Esophagus (tissue), 2 donors: ENCODE data around the gene RPRD1A. TPM values are rescaled to one million over a fixed set of nuclear protein-coding genes. Genes with fewer than 3 reads are reported as not detected.
A peak's percentile ranks its signal among the peaks of the same experiment; 100 is the strongest.
"Not testable (repeated sequence)": the region's sequence is repeated elsewhere in the genome, so short reads cannot be mapped to it uniquely, and the experiment has no call there.

ENCODE experiments used
- H3K27ac ChIP-seq, 2 donors: one replicate each; pipeline ENCODE4 v1.5.1; 2013; ENCODE audit warnings: low read depth in 2 of 2, mild to moderate bottlenecking in 2 of 2, inconsistent platforms in 1 of 2, low read length in 1 of 2, moderate library complexity in 1 of 2
- H3K27me3 ChIP-seq, 2 donors: one replicate each; pipeline ENCODE4 v1.6.1; 2013; ENCODE audit warnings: low read length in 2 of 2, control low read depth in 1 of 2, mild to moderate bottlenecking in 1 of 2; ENCODE audit not compliant: insufficient read depth in 2 of 2, control insufficient read depth in 1 of 2
- H3K36me3 ChIP-seq, 2 donors: one replicate each; pipeline ENCODE4 v1.6.1; 2013; ENCODE audit warnings: low read length in 1 of 2; ENCODE audit not compliant: control insufficient read depth in 2 of 2, insufficient read depth in 2 of 2
- H3K4me1 ChIP-seq, 2 donors: one replicate each; pipeline ENCODE4 v1.6.1; 2013; ENCODE audit warnings: low read length in 1 of 2; ENCODE audit not compliant: control insufficient read depth in 2 of 2, insufficient read depth in 2 of 2
- H3K4me3 ChIP-seq, 2 donors: one replicate each; pipeline ENCODE4 v1.5.1; 2013; ENCODE audit warnings: low read length in 2 of 2, mild to moderate bottlenecking in 2 of 2, low read depth in 1 of 2, moderate library complexity in 1 of 2
- H3K9me3 ChIP-seq, 2 donors: one replicate each; pipeline ENCODE4 v1.6.1; 2013; ENCODE audit warnings: mild to moderate bottlenecking in 2 of 2, low read depth in 1 of 2, low read length in 1 of 2, moderate library complexity in 1 of 2; ENCODE audit not compliant: control insufficient read depth in 2 of 2, insufficient read depth in 1 of 2
- whole genome bisulfite sequencing, 2 donors: extraction: QIAGEN DNeasy Blood & Tissue Kit; methylation state at CpG; one replicate each; pipeline ENCODE4 v1.1.7; 2013; 5-methylcytosine and 5-hydroxymethylcytosine counted together
- polyA plus RNA-seq, 2 donors: library from polyadenylated mRNA; stranded (reverse); fragments of 200-250 nt; gene quantifications; one replicate each; pipeline ENCODE4 v1.2.3, GENCODE V29; 2013
- donor health status: healthy with polysubstance abuse.
- donor health status: Bipolar disorder and iron deficiency.

The RPRD1A gene
- polyA plus RNA-seq, 2 donors = 14.8 to 15.0 TPM

DNA sequence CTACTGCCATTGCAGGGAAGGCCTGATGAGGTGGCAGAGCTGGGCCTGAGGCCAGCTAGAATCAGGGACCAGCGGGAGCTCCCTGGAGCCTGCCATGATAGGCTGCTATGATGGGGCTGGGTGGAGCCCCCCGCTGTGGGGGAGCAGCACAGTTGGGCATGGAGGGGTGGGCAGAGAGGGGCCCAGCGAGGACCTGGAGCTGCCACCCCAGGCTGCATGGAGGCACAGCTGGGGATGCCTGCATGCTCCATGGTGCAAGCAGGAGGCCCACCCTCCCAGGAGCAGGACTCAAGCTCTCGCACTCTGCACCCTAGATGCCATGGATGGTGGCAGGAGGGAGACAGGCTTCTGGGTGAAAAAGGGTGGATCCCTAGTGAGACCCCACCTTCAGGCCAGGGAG is 17.8 kb upstream of the RPRD1A start:
- Histone ChIP-seq H3K9me3 (no peaks in the 10 kb centered on the region), H3K27ac (no peak overlapping the region), H3K4me3 (no peak overlapping the region), H3K27me3 (no peaks in the 10 kb centered on the region), H3K36me3 (no peaks in the 10 kb centered on the region), H3K4me1 (no peaks in the 10 kb centered on the region)
- WGBS, 2 donors = 75 to 88% methylated on average over 4 of the region's 4 CpGs

DNA sequence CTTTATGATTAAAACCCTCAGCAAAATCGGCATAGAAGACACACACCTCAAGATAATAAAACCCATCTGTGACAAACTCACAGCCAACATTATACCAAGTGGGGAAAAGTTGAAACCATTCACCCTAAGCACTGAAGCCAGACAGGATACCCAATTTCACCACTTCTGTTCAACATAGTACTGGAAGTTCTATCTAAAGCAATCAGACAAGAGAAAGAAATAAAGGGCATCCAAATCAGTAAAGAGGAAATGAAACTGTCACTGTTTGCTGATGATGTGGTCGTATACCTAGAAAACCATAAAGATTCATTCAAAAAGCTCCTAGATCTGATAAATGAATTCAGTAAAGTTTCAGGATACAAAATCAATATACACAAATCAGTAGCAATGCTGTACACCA is 16.4 kb upstream of the RPRD1A start:
- H3K36me3 ChIP-seq = no peaks in the 10 kb centered on the region
- H3K4me1 ChIP-seq = no peaks in the 10 kb centered on the region
- no peaks in the 10 kb centered on the region for H3K27me3 ChIP-seq
- WGBS, 2 donors = 66 to 71% methylated on average over 2 of the region's 2 CpGs
- peaks cover 0 to 4% of the 10 kb centered on the region in 2 donors for H3K9me3 ChIP-seq
- no peak overlapping the region for H3K27ac ChIP-seq
- no peak overlapping the region for H3K4me3 ChIP-seq

DNA sequence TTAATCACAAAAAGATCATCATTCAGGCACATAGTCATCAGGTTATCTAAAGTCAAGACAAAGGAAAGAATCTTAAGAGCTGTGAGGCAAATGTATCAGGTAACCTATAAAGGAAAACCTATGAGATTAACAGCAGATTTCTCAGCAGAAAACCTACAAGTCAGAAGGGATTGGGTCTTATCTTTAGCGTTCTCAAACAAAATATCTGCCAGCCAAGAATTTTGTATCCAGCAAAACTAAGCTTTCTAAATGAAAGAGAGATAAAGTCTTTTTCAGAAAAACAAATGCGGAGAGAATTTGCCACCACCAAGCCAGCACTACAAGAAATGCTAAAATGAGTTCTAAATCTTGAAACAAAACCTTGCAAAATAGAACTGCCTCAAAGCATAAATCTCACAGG is 13.8 kb upstream of the RPRD1A start:
- H3K27ac ChIP-seq, H3K9me3 ChIP-seq, H3K4me1 ChIP-seq, H3K27me3 ChIP-seq, H3K36me3 ChIP-seq, H3K4me3 ChIP-seq: not testable (repeated sequence)
- 89 to 93% methylated on average over 2 of the region's 2 CpGs for WGBS, 2 donors

DNA sequence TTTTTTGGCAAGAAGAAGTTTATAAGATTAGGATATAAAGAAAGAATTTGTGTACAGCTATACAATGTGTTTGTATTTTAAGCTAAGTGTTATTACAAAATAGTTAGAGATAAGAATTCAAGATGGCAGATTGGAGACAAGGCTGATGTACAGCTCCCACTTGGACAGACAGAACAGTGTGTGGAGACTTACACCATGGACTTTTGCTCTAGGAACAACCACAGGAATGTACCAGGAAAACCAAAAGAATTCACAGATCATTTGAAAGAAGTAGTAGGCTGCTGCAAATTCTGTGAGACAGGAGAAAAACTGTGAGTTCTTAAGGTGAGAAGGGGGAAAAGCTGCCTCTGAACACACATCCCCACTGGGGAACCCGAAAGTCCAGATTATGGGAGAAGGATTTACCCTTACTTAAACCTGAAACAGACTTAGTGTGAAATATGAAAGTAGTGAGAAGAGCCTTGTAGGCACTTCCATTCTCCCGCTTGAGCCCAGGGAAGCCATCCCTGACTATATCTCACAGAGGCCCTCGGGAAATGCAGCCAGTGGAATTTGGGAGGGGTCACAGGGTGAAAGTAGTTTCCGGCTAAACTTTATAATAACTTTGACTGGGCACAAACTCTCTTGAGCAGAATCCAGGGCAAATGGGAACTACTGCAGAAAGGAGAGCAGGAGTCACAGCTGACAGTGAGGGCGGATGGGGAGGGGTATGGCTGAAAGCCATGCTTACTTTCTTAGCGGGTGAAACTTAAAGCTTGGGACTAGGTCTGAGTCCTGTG is 11.6 kb upstream of the RPRD1A start:
- Histone ChIP-seq H3K4me3 (no peak overlapping the region), H3K27ac (no peak overlapping the region), H3K27me3 (no peaks in the 10 kb centered on the region), H3K36me3 (no peaks in the 10 kb centered on the region), H3K9me3 (peaks cover 0 to 4% of the 10 kb centered on the region in 2 donors), H3K4me1 (no peaks in the 10 kb centered on the region)
- 82 to 85% methylated on average over 6 of the region's 6 CpGs for WGBS, 2 donors

DNA sequence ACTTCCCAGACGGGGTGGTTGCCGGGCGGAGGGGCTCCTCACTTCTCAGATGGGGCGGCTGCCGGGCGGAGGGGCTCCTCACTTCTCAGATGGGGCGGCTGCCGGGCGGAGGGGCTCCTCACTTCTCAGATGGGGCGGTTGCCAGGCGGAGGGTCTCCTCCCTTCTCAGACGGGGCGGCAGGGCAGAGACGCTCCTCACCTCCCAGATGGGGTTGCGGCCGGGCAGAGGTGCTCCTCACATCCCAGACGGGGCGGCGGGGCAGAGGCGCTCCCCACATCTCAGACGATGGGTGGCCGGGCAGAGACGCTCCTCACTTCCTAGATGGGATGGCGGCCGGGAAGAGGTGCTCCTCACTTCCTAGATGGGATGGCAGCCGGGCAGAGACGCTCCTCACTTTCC is 10.4 kb upstream of the RPRD1A start:
- not testable (repeated sequence) for H3K27ac ChIP-seq, H3K4me1 ChIP-seq, H3K36me3 ChIP-seq, H3K27me3 ChIP-seq, H3K4me3 ChIP-seq, H3K9me3 ChIP-seq
- 93 to 98% methylated on average over 3 to 25 of the region's 27 CpGs for WGBS, 2 donors

DNA sequence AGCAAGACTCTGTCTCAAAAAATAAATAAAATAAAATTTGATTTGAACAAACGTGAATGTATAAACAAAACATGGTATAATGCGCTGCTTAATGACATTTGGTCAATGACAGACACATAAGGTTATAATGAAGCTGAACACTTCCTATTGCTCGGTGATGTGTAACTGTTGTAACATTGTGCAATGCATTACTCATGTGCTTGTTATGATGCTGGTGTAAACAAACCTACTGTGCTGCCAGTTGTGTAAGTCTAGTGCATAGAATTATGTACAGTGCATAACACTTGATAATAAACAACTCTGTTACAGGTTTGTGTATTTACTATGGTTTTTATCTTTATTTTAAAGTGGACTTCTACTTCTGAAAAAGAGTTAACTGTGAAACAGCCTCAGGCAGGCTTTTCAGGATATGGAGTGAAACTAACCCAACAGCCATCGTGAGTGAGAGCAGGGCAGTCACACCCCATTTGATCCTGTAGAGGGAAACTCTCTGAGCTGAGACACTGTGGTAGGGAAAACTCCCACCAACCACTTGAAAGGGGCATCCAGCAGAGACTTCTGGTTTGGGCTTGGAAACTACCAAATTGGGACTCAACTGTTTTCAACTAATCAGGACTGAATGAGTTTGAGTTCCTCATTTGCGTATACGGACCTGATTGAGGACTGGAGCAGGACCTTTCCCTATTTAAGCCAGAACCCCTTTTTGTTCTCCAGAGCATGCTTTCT is 8.7 kb upstream of the RPRD1A start:
- Histone ChIP-seq H3K4me1 (no peaks in the 10 kb centered on the region), H3K9me3 (peaks cover 0 to 4% of the 10 kb centered on the region in 2 donors), H3K4me3 (no peak overlapping the region), H3K36me3 (no peaks in the 10 kb centered on the region), H3K27me3 (no peaks in the 10 kb centered on the region), H3K27ac (no peak overlapping the region)
- WGBS, 2 donors = 61 to 67% methylated on average over 6 of the region's 6 CpGs

DNA sequence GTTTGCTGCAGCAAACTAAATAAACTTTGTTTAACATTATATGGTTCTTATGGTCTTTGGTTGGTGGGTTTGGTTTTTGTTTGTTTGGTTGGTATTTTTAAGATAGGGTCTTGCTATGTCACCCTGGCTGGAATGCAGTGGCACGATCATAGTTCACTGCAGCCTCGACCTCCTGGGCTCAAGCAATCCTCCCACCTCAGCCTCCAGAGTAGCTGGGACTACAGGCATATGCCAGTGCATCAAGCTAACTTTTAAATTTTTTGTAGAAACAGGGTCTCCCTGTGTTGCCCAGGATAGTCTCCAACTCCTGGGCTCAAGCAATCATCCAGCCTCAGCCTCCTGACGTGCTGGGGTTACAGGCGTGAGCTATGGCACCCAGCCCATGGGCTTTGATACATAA is 7.1 kb upstream of the RPRD1A start:
- no peaks in the 10 kb centered on the region for H3K27me3 ChIP-seq
- WGBS, 2 donors = 85 to 92% methylated on average over 4 of the region's 4 CpGs
- no peak overlapping the region for H3K4me3 ChIP-seq
- no peaks in the 10 kb centered on the region for H3K36me3 ChIP-seq
- H3K27ac ChIP-seq = no peak overlapping the region
- no peaks in the 10 kb centered on the region for H3K9me3 ChIP-seq
- no peaks in the 10 kb centered on the region for H3K4me1 ChIP-seq

DNA sequence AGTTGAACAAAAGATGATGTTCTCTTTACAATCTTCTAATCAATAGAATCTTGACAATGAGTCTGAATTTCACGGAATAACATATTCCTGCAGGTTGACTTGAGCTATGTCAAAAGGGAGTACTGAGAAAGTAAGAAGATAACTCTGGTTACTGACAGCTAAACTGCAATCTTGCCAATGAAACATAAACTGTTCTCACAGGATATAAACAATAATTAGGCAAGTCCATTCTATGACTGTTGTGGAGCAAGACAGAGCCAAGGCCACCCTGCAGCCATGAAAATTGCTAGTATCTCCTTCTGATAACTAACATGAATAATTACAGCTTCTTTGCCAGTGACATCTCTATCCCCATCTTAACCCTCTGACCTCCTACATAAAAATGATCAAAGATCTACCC is 6.3 kb upstream of the RPRD1A start:
- Histone ChIP-seq H3K9me3 (no peaks in the 10 kb centered on the region), H3K27ac (no peak overlapping the region), H3K36me3 (no peaks in the 10 kb centered on the region), H3K4me3 (no peak overlapping the region), H3K4me1 (no peaks in the 10 kb centered on the region), H3K27me3 (no peaks in the 10 kb centered on the region)
- WGBS, 2 donors = 77 to 87% methylated on average over 1 of the region's 1 CpG

DNA sequence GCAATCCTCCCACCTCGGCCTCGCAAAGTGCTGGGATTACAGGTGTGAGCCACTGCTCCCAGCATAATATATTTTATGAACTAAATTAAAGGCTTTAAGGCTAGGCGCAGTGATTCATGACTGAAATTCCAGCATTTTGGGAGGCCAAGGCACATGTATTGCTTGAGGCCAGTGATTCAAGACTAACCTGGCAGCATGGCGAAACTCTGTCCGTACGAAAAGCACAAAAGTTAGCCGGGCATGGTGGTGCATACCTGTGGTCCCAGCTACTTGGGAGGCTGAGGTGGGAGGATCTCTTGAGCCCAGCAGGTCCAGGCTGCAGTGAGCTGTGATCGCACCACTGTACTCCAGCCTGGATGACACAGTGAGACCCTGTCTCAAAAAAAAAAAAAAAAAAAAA is 5.0 kb upstream of the RPRD1A start:
- not testable (repeated sequence) for H3K27ac ChIP-seq, H3K4me3 ChIP-seq, H3K4me1 ChIP-seq, H3K36me3 ChIP-seq, H3K9me3 ChIP-seq, H3K27me3 ChIP-seq
- 92 to 95% methylated on average over 8 of the region's 8 CpGs for WGBS, 2 donors

DNA sequence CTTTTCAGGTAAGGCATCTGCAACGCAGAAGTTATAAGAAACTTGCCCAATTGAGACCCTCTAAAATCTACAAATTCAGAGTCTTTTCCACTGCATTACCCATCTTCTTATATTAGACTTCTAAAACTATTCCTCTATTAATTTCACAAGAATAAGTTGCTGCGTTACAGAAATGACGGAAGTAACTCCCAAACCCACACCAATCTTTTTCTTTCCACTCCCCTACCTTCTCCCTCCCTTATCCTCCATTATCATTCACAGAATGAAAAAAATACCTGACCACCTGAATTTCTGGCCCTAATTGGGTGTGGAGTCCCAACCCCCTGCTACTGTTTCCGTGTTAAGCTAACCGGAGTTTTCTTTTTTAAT is 689 bp downstream of the RPRD1A start:
- Histone ChIP-seq H3K27me3 (no peaks in the 10 kb centered on the region), H3K27ac (peak overlapping the region; percentile 89 to 95), H3K9me3 (no peaks in the 10 kb centered on the region), H3K36me3 (peaks cover 0 to 3% of the 10 kb centered on the region in 2 donors), H3K4me3 (peak overlapping the region; percentile 78 to 92), H3K4me1 (no peaks in the 10 kb centered on the region)
- WGBS, 2 donors = 0 to 2% methylated on average over 5 of the region's 5 CpGs
